Kidney (tissue), 14 donors: ENCODE measurements around the gene ZDBF2. TPM values are rescaled to one million over a fixed set of nuclear protein-coding genes. Genes with fewer than 3 reads are reported as not detected.

Experiments
- DNase-seq, 5 donors: peaks; one replicate each; pipeline ENCODE4 v3.0.0-alpha.2; 2013 to 2020
- FAIRE-seq: peaks from 2 replicates; lab custom pipeline; 2012; peaks lifted over from hg19 to GRCh38; lab: Jason Lieb, UNC
- H3K27ac ChIP-seq, 2 donors: one replicate each; pipeline ENCODE4 v1.7.0; 2013; ENCODE audit warnings: low read depth in 2 of 2, low read length in 2 of 2, inconsistent platforms in 1 of 2
- H3K27me3 ChIP-seq: one replicate; pipeline ENCODE4 v1.7.1; 2013; ENCODE audit warnings: low read length, inconsistent platforms; ENCODE audit not compliant: control insufficient read depth, insufficient read depth
- H3K36me3 ChIP-seq, 3 donors: one replicate each; pipeline versions ENCODE4 v1.7.0 to v1.7.1; 2013; ENCODE audit warnings: low read length in 3 of 3, control low read depth in 1 of 3, inconsistent platforms in 1 of 3; ENCODE audit not compliant: insufficient read depth in 3 of 3, control insufficient read depth in 2 of 3
- H3K4me1 ChIP-seq, 3 donors: one replicate each; pipeline versions ENCODE4 v1.7.0 to v1.7.1; 2013; ENCODE audit warnings: low read length in 3 of 3, inconsistent platforms in 1 of 3, low read depth in 1 of 3; ENCODE audit not compliant: control insufficient read depth in 2 of 3, insufficient read depth in 2 of 3
- H3K4me3 ChIP-seq, 3 donors: one replicate each; pipeline versions ENCODE4 v1.7.0 to v1.8.1; 2013; ENCODE audit warnings: low read length in 3 of 3, control low read depth in 1 of 3, inconsistent platforms in 1 of 3
- H3K9ac ChIP-seq, 3 donors: one replicate each; pipeline versions ENCODE4 v1.7.0 to v1.7.1; 2013; ENCODE audit warnings: low read length in 3 of 3, control low read depth in 1 of 3, inconsistent platforms in 1 of 3
- H3K9me3 ChIP-seq, 3 donors: one replicate each; pipeline versions ENCODE4 v1.7.0 to v1.7.1; 2013; ENCODE audit warnings: low read length in 3 of 3, control low read depth in 1 of 3, inconsistent platforms in 1 of 3; ENCODE audit not compliant: control insufficient read depth in 2 of 3, insufficient read depth in 1 of 3
- CTCF ChIP-seq: IDR thresholded peaks from 3 replicates; pipeline ENCODE4 v1.5.1; 2012; ENCODE audit warnings: mild to moderate bottlenecking, moderate library complexity, borderline replicate concordance; ENCODE audit not compliant: insufficient read depth; ENCODE audit errors: extremely low read depth
- intact Hi-C: fragments of 100-400 bp; cut with DNase I; formaldehyde crosslinking; loops from one replicate; pipeline ENCODE4 v1.11.1; 2022
- polyA plus RNA-seq: library from polyadenylated mRNA; stranded (reverse); fragments of 350-450 nt; fragmentation: Illumina TruSeq; extraction: RNeasy Lipid Tissue Mini Kit (QIAGEN cat#74804); gene quantifications from one replicate; pipeline ENCODE4 v1.2.3, GENCODE V29; 2014; ENCODE audit warnings: low read depth, low replicate concordance; ENCODE audit not compliant: insufficient read depth
- total RNA-seq: library from RNA; stranded (reverse); fragmentation: NEBNext Ultra II Directional; extraction: Animal tissue kit (Norgen Biotek cat#: 25700); gene quantifications from one replicate; pipeline ENCODE4 v1.2.1, GENCODE V29; 2021
- donor health status: control.
- donor health status: control.
- donor health status: control.
- donor health status: control.
- donor health status: control.
- donor health status: DM: yes; HTN: yes; CAD: no.
- donor health status: Normal renal cell carcinoma (clear cell type).

ZDBF2 gene
- total and polyA plus RNA-seq, 2 donors from 2014 or later, result 0.90 to 10.5 TPM

DNA sequence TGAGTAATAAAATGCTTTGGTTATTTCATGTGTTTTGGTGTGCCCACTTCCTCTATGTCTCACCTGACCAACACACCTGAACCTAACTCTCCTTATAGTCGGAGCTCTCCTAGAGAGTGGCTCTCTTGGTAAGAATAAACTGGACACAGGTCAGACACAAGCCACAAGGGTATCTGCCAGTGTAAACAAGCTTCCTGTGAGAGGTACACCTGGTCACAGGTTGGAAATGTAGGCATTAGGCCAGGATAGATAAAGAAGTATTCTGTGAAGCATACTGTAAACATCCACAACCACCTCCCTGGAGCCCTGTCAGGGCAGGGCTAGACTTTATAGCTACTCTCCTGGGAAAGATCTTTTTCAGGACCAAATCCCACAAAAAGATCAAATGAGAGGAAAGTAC is 69.4 kb downstream of the ZDBF2 start:
- H3K27me3 ChIP-seq, result no peaks in the 10 kb centered on the region
- H3K36me3 ChIP-seq, result no peaks in the 10 kb centered on the region
- H3K9me3 ChIP-seq, result no peaks in the 10 kb centered on the region
- DNase-seq, result no peak
- no peak for FAIRE-seq
- H3K4me1 ChIP-seq, result no peaks in the 10 kb centered on the region
- no peak for TF ChIP-seq CTCF
- no peak overlapping the region for H3K9ac ChIP-seq
- no peak overlapping the region for H3K27ac ChIP-seq
- intact Hi-C loops, result no loop called here
- H3K4me3 ChIP-seq, result no peak overlapping the region

GRCh38 chr2:206345606-206346005 is 71.1 kb downstream of the ZDBF2 start:
- FAIRE-seq (no peak), DNase-seq (peak in 1 of 5 donors; percentile 7)
- Histone ChIP-seq H3K27ac (no peak overlapping the region), H3K27me3 (no peaks in the 10 kb centered on the region), H3K4me3 (no peak overlapping the region), H3K9ac (no peak overlapping the region), H3K9me3 (no peaks in the 10 kb centered on the region), H3K4me1 (no peaks in the 10 kb centered on the region), H3K36me3 (no peaks in the 10 kb centered on the region)
- no peak for TF ChIP-seq CTCF
- intact Hi-C loops, result no loop called here

DNA sequence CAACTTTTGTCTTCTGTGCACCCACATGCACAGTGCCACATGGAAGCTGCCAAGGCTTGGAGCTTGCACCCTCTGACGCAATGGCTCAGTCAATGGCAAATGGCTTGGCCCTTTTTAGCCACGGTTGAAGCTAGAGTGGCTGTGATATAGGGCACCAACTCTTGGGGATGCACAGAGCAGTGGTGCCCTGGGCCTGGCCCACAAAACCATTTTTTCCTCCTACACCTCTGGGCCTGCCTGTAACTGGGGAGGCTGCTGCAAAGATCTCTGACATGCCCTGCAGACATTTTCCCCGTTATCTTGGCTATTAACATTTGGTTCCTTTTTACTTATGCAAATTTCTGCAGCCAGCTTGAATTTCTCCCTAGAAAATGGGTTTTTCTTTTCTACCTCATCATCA is 74.9 kb downstream of the ZDBF2 start:
- Histone ChIP-seq H3K4me1 (no peaks in the 10 kb centered on the region), H3K9ac (no peak overlapping the region), H3K4me3 (no peak overlapping the region), H3K27ac (no peak overlapping the region), H3K36me3 (no peaks in the 10 kb centered on the region), H3K27me3 (no peaks in the 10 kb centered on the region), H3K9me3 (no peaks in the 10 kb centered on the region)
- no peak for TF ChIP-seq CTCF
- DNase-seq, result no peak
- intact Hi-C loops, result no loop called here
- no peak for FAIRE-seq

DNA sequence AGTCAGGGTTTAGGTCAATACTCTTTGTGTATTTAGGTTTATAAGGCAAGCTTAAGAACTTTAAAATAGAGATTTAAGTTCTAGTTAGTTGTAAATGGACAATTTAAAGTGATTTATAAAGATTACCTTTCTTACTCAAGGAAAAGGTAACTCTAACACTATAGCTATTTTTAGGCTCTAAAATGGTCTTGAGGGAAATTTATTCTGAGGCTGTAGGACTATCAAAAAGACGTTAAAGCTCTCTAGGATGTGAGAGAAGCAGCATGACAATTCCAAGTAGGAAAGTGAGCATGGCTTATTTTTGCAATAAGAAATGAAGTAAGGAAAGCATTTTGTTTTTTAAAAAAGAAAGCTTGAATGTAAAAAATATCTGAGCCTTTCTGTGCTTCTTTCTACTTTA is 78.1 kb downstream of the ZDBF2 start:
- intact Hi-C loops, result no loop called here
- FAIRE-seq, result no peak
- Histone ChIP-seq H3K4me1 (no peaks in the 10 kb centered on the region), H3K9me3 (no peaks in the 10 kb centered on the region), H3K36me3 (no peaks in the 10 kb centered on the region), H3K4me3 (no peak overlapping the region), H3K27me3 (no peaks in the 10 kb centered on the region), H3K9ac (no peak overlapping the region), H3K27ac (no peak overlapping the region)
- TF ChIP-seq CTCF, result no peak
- no peak for DNase-seq
